HG02943 (cell line): ENCODE measurements around the gene ZNF428.
A peak's percentile ranks its signal among the peaks of the same experiment; 100 is the strongest.

ENCODE experiments used
- ATAC-seq: cut with Tn5 transposase; IDR thresholded peaks from one replicate; pipeline ENCODE4 v1.9.1; 2021; ENCODE audit warnings: mild to moderate bottlenecking, low read depth, moderate library complexity; ENCODE audit not compliant: unreplicated experiment

ZNF428 gene

GRCh38 chr19:43570174-43570791 lies 49.1 kb downstream of the ZNF428 start:
- ATAC-seq = no peak

GRCh38 chr19:43569657-43570056 lies 49.8 kb downstream of the ZNF428 start:
- no peak for ATAC-seq

- ATAC-seq = no peak
Measured at GRCh38 chr19:43564800-43565199, 54.6 kb downstream of the ZNF428 start.

DNA sequence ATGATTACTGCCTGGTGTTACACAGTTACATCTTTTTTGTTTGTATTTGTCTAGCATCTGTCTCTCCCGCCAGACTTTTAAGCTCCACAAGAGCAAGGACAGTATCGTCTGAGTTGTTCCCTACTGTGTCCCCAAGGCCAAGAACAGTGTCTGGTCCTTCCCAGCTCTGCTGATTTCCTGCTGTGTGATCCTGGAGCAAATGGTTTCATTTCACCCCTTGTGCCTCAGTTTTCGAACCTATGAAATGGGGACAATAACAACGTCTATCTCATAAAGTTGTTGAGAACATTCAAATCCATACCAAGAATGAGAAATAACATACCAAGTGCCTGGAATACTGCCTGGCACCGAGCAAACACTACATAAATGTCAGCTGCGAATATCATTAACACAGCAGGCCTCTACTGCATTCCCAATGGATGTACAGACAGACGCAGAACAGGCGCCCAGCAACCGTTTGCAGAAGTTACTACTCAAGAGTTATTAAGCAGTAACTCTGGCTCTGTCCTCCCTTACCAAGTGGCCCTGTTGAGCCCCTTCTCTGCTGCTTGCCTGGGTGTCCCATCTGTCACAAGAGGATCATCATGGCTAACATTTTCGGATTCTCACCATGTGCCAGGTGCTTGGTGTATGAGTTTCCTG lies 55.5 kb downstream of the ZNF428 start:
- no peak for ATAC-seq

GRCh38 chr19:43562698-43563241 lies 56.7 kb downstream of the ZNF428 start:
- peak; percentile 67 for ATAC-seq

DNA sequence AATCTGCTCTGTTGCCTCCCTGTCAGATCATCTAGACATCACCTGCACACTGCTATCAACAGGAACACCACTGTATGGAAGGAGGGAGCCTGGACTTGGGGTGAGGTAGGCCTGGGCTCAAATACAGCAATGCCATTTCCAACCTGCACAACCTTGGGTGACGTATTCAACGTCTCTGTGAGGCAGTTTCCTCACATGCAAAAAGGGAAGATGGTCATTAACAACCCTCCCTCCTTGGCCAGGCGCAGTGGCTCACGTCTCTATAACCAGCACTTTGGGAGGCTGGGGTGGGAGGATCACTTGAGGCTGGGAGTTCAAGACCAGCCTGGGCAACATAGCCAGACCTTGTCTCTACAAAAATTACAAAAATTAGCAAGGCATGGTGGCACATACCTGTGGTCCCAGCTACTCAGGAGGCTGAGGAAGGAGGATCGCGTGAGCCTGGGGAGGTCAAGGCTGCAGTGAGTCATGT lies 57.2 kb downstream of the ZNF428 start:
- no peak for ATAC-seq

GRCh38 chr19:43561139-43561970 lies 58.1 kb downstream of the ZNF428 start:
- no peak for ATAC-seq

DNA sequence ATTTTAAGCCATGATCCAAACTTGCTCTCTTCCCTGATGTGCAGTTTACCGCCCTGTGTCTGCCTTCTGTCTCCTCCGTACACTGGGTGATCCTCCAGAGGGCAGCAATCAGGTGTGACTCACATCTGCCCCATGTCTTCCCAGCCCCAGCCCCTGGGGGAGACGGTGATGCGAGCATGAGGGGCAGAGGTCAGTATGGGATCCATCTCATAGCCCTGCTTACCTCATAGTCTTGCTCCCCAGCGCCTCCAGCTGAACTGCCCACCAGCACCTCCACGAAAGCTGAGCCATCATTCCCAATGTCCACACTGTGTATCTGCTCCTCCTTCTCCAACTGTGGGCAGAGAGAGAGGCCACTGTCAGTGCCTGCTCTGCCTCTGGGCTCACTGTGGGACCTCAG lies 58.7 kb downstream of the ZNF428 start:
- ATAC-seq = no peak
